ENCODE measurements around the gene BUB1. TPM values are rescaled to one million over a fixed set of nuclear protein-coding genes. Genes with fewer than 3 reads are reported as not detected.
"Not testable (repeated sequence)": the region's sequence is repeated elsewhere in the genome, so short reads cannot be mapped to it uniquely, and the experiment has no call there.

BUB1 gene
- total RNA-seq, 2 donors from 2014 or later = 0.76 to 1.6 TPM

GRCh38 chr2:110695146-110695898, 17.5 kb upstream of the BUB1 start:
- ATAC-seq, DNase-seq: not testable (repeated sequence)

GRCh38 chr2:110691612-110692258, 13.9 kb upstream of the BUB1 start:
- ATAC-seq = no peak
- intact Hi-C loops (cut with DNase I) = no loop called here
- DNase-seq = no peak

More at GRCh38 chr2:110695146-110695898, 17.5 kb upstream of the BUB1 start:
- intact Hi-C loops (cut with DNase I) = not testable (repeated sequence)

- DNase-seq (no peak), ATAC-seq (no peak)
- intact Hi-C loops (cut with DNase I) = no loop called here
Observed at GRCh38 chr2:110690083-110690965, 12.5 kb upstream of the BUB1 start.

GRCh38 chr2:110688594-110689091, 10.8 kb upstream of the BUB1 start:
- intact Hi-C loops (cut with DNase I) = no loop called here
- ATAC-seq (no peak), DNase-seq (no peak)

- DNase-seq; ATAC-seq; intact Hi-C loops (cut with DNase I): not testable (repeated sequence)
Observed at GRCh38 chr2:110687775-110688484, 10.1 kb upstream of the BUB1 start.

- intact Hi-C loops (cut with DNase I) = no loop called here
- ATAC-seq = no peak
Observed at GRCh38 chr2:110682872-110683271, 5.0 kb upstream of the BUB1 start.

GRCh38 chr2:110682267-110682666, 4.4 kb upstream of the BUB1 start:
- intact Hi-C loops (cut with DNase I) = no loop called here
- no peak for DNase-seq
- ATAC-seq = no peak

More at GRCh38 chr2:110682872-110683271, 5.0 kb upstream of the BUB1 start:
- no peak for DNase-seq

- ATAC-seq (no peak), DNase-seq (no peak)
- intact Hi-C loops (cut with DNase I) = no loop called here
Observed at GRCh38 chr2:110680709-110681108, 2.8 kb upstream of the BUB1 start.

- ATAC-seq = no peak
- intact Hi-C loops (cut with DNase I) = no loop called here
Observed at GRCh38 chr2:110679865-110680264, 2.0 kb upstream of the BUB1 start.

GRCh38 chr2:110679337-110679707, 1.5 kb upstream of the BUB1 start:
- ATAC-seq = no peak
- DNase-seq = no peak
- intact Hi-C loops (cut with DNase I) = no loop called here

More at GRCh38 chr2:110679865-110680264, 2.0 kb upstream of the BUB1 start:
- no peak for DNase-seq

GRCh38 chr2:110678457-110679336, 834 bp upstream of the BUB1 start:
- peak; percentile 32 for DNase-seq
- intact Hi-C loops (cut with DNase I) = no loop called here
- ATAC-seq = peak; percentile 43 to 47

GRCh38 chr2:110677080-110677479, 783 bp downstream of the BUB1 start:
- intact Hi-C loops (cut with DNase I) = no loop called here
- ATAC-seq (no peak), DNase-seq (no peak)

GRCh38 chr2:110675679-110676078, 2.2 kb downstream of the BUB1 start:
- intact Hi-C loops (cut with DNase I) = no loop called here
- no peak for ATAC-seq

GRCh38 chr2:110674620-110675555, 3.0 kb downstream of the BUB1 start:
- DNase-seq (peak; percentile 36), ATAC-seq (peak in 1 of 2 donors; percentile 44)
- intact Hi-C loops (cut with DNase I) = no loop called here

More at GRCh38 chr2:110675679-110676078, 2.2 kb downstream of the BUB1 start:
- DNase-seq = no peak

GRCh38 chr2:110673201-110673600, 4.7 kb downstream of the BUB1 start:
- DNase-seq (no peak), ATAC-seq (no peak)
- intact Hi-C loops (cut with DNase I) = no loop called here

GRCh38 chr2:110670826-110671225, 7.0 kb downstream of the BUB1 start:
- ATAC-seq (no peak), DNase-seq (no peak)
- intact Hi-C loops (cut with DNase I) = no loop called here

- intact Hi-C loops (cut with DNase I) = no loop called here
- no peak for DNase-seq
- no peak for ATAC-seq
Observed at GRCh38 chr2:110669079-110669478, 8.8 kb downstream of the BUB1 start.

Data from left cardiac atrium (tissue), 4 donors.